ENCODE data around the gene RPAIN.

- TF ChIP-seq, protein P1, sequence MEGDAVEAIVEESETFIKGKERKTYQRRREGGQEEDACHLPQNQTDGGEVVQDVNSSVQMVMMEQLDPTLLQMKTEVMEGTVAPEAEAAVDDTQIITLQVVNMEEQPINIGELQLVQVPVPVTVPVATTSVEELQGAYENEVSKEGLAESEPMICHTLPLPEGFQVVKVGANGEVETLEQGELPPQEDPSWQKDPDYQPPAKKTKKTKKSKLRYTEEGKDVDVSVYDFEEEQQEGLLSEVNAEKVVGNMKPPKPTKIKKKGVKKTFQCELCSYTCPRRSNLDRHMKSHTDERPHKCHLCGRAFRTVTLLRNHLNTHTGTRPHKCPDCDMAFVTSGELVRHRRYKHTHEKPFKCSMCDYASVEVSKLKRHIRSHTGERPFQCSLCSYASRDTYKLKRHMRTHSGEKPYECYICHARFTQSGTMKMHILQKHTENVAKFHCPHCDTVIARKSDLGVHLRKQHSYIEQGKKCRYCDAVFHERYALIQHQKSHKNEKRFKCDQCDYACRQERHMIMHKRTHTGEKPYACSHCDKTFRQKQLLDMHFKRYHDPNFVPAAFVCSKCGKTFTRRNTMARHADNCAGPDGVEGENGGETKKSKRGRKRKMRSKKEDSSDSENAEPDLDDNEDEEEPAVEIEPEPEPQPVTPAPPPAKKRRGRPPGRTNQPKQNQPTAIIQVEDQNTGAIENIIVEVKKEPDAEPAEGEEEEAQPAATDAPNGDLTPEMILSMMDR (IDR thresholded peaks at IDR 0.05; ENCODE audit: insufficient read depth, low read length, poor library complexity, severe bottlenecking) = no peak
- no peak for TF ChIP-seq EZH2phosphoT487 (conservative IDR thresholded peaks at IDR 0.05; ENCODE audit: low read length)
Observed at GRCh38 chr17:5381542-5381941, 38.4 kb upstream of the RPAIN start.
